Measurements from ENCODE around the gene TUBD1. TPM values are rescaled to one million over a fixed set of nuclear protein-coding genes. Genes with fewer than 3 reads are reported as not detected.

TUBD1 gene
- total and polyA plus RNA-seq, 2 of the 13 experiments (the other 11 are each of a cell fraction or from before 2014, with no cell fraction given): 18.2 to 25.9 TPM

DNA sequence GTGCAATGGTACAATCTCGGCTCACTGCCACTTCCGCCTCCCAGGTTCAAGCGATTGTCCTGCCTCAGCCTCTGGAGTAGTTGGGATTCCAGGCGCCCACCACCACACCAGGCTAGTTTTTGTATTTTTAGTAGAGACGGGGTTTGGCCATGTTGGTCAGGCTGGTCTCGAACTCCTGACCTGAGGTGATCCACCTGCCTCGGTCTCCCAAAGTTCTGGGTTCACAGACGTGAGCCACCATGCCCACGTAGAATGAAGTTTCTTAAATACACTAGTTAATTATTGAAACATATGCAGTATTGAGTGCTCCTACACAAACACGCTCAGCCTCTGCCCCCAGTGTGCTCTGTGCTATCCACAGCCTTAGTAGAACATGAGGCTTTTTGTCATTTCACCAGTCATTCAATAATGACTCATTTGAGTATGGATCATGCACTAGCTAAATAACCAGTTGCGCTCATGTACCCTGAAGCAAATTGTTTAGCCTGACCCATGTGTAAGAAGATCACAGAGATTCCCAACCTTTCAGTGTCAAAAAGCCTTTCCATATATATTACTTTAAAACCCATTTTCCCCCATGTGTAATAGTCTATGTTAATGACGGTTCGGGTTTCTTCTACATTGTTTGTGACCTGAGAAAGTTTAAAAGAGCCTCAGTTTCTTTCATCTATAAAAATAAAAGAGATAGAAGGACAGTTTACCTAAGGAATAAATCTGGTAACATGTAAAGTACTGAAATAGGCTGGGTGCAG lies 49.7 kb downstream of the TUBD1 start (continued):
- no peak for TF ChIP-seq GPN1 (CRISPR knock-in tag; IDR thresholded peaks at IDR 0.05; ENCODE audit: borderline replicate concordance)
- TF ChIP-seq, protein P1, sequence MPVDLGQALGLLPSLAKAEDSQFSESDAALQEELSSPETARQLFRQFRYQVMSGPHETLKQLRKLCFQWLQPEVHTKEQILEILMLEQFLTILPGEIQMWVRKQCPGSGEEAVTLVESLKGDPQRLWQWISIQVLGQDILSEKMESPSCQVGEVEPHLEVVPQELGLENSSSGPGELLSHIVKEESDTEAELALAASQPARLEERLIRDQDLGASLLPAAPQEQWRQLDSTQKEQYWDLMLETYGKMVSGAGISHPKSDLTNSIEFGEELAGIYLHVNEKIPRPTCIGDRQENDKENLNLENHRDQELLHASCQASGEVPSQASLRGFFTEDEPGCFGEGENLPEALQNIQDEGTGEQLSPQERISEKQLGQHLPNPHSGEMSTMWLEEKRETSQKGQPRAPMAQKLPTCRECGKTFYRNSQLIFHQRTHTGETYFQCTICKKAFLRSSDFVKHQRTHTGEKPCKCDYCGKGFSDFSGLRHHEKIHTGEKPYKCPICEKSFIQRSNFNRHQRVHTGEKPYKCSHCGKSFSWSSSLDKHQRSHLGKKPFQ (CRISPR knock-in tag; IDR thresholded peaks at IDR 0.05; ENCODE audit: insufficient replicate concordance): peak; percentile 78
- TF ChIP-seq ZNF781 (CRISPR knock-in tag; IDR thresholded peaks at IDR 0.05; ENCODE audit: borderline replicate concordance, not compliant biosample characterization): peak; percentile 0
- no peak for TF ChIP-seq U2AF2 (IDR thresholded peaks at IDR 0.05; ENCODE audit: low read depth, low read length)
- TF ChIP-seq ZNF232 (CRISPR knock-in tag; IDR thresholded peaks at IDR 0.05; ENCODE audit: borderline replicate concordance): no peak
- TF ChIP-seq NBN (conservative IDR thresholded peaks at IDR 0.05): no peak
- no peak for TF ChIP-seq SNAPC4 (CRISPR knock-in tag; IDR thresholded peaks at IDR 0.05)
- TF ChIP-seq, protein P2, sequence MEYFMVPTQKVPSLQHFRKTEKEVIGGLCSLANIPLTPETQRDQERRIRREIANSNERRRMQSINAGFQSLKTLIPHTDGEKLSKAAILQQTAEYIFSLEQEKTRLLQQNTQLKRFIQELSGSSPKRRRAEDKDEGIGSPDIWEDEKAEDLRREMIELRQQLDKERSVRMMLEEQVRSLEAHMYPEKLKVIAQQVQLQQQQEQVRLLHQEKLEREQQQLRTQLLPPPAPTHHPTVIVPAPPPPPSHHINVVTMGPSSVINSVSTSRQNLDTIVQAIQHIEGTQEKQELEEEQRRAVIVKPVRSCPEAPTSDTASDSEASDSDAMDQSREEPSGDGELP (IDR thresholded peaks at IDR 0.05; ENCODE audit: borderline replicate concordance, low read depth): no peak; the same call in 1 of the 2 replicates
- no peak for TF ChIP-seq NPAS2 (CRISPR knock-in tag; IDR thresholded peaks at IDR 0.05; ENCODE audit: borderline replicate concordance)
- peak; percentile 85 for TF ChIP-seq ZNF136 (CRISPR knock-in tag; IDR thresholded peaks at IDR 0.05; ENCODE audit: low read depth)
- TF ChIP-seq ZFP82 (CRISPR knock-in tag; IDR thresholded peaks at IDR 0.05; ENCODE audit: borderline replicate concordance): no peak
- TF ChIP-seq, protein P3, sequence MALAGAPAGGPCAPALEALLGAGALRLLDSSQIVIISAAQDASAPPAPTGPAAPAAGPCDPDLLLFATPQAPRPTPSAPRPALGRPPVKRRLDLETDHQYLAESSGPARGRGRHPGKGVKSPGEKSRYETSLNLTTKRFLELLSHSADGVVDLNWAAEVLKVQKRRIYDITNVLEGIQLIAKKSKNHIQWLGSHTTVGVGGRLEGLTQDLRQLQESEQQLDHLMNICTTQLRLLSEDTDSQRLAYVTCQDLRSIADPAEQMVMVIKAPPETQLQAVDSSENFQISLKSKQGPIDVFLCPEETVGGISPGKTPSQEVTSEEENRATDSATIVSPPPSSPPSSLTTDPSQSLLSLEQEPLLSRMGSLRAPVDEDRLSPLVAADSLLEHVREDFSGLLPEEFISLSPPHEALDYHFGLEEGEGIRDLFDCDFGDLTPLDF (CRISPR knock-in tag; IDR thresholded peaks at IDR 0.05): peak; percentile 49; the same call in 1 of the 2 replicates
- TF ChIP-seq ZNF224 (CRISPR knock-in tag; IDR thresholded peaks at IDR 0.05): 0 out of 2 replicates have a peak, but pooled peaks have one; percentile 77
- 0 out of 2 replicates have a peak, but pooled peaks have one; percentile 10 for TF ChIP-seq KDM6A (CRISPR knock-in tag; IDR thresholded peaks at IDR 0.05; ENCODE audit: low read depth)
- TF ChIP-seq SOX5 (CRISPR knock-in tag; IDR thresholded peaks at IDR 0.05; ENCODE audit: borderline replicate concordance): peak; percentile 75
- TF ChIP-seq, protein P4, sequence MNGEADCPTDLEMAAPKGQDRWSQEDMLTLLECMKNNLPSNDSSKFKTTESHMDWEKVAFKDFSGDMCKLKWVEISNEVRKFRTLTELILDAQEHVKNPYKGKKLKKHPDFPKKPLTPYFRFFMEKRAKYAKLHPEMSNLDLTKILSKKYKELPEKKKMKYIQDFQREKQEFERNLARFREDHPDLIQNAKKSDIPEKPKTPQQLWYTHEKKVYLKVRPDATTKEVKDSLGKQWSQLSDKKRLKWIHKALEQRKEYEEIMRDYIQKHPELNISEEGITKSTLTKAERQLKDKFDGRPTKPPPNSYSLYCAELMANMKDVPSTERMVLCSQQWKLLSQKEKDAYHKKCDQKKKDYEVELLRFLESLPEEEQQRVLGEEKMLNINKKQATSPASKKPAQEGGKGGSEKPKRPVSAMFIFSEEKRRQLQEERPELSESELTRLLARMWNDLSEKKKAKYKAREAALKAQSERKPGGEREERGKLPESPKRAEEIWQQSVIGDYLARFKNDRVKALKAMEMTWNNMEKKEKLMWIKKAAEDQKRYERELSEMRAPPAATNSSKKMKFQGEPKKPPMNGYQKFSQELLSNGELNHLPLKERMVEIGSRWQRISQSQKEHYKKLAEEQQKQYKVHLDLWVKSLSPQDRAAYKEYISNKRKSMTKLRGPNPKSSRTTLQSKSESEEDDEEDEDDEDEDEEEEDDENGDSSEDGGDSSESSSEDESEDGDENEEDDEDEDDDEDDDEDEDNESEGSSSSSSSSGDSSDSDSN (CRISPR knock-in tag; IDR thresholded peaks at IDR 0.05): peak; percentile 67
- TF ChIP-seq ERF (CRISPR knock-in tag; IDR thresholded peaks at IDR 0.05): peak; percentile 78
- peak; percentile 39; the same call in 1 of the 2 replicates for TF ChIP-seq HOXA3 (CRISPR knock-in tag; IDR thresholded peaks at IDR 0.05)
